Mononuclear cell (primary cell): ENCODE data around the gene SEMA3B. TPM values are rescaled to one million over a fixed set of nuclear protein-coding genes. Genes with fewer than 3 reads are reported as not detected.
"Not testable (repeated sequence)": the region's sequence is repeated elsewhere in the genome, so short reads cannot be mapped to it uniquely, and the experiment has no call there.

Experiments
- H3K27me3 ChIP-seq: 2 replicates; pipeline ENCODE4 v1.6.0; 2011; ENCODE audit warnings: low read length, control low read depth; ENCODE audit not compliant: insufficient read depth
- H3K4me1 ChIP-seq: 2 replicates; pipeline ENCODE4 v1.5.1; 2011; ENCODE audit warnings: mild to moderate bottlenecking, low read length, control low read depth; ENCODE audit not compliant: insufficient read depth
- H3K4me3 ChIP-seq: 2 replicates; pipeline ENCODE4 v1.5.1; 2011; ENCODE audit warnings: mild to moderate bottlenecking, low read length, moderate library complexity
- H3K9me3 ChIP-seq: 2 replicates; pipeline ENCODE4 v1.5.1; 2011; ENCODE audit warnings: low read depth, mild to moderate bottlenecking, control low read depth, low read length
- total RNA-seq: library from RNA; depleted of rRNA; stranded (reverse); fragments of >200 nt; gene quantifications from one replicate; pipeline ENCODE4 v1.2.3, GENCODE V29; 2012

SEMA3B gene
- total RNA-seq, 1 donor, result 0.42 TPM

DNA sequence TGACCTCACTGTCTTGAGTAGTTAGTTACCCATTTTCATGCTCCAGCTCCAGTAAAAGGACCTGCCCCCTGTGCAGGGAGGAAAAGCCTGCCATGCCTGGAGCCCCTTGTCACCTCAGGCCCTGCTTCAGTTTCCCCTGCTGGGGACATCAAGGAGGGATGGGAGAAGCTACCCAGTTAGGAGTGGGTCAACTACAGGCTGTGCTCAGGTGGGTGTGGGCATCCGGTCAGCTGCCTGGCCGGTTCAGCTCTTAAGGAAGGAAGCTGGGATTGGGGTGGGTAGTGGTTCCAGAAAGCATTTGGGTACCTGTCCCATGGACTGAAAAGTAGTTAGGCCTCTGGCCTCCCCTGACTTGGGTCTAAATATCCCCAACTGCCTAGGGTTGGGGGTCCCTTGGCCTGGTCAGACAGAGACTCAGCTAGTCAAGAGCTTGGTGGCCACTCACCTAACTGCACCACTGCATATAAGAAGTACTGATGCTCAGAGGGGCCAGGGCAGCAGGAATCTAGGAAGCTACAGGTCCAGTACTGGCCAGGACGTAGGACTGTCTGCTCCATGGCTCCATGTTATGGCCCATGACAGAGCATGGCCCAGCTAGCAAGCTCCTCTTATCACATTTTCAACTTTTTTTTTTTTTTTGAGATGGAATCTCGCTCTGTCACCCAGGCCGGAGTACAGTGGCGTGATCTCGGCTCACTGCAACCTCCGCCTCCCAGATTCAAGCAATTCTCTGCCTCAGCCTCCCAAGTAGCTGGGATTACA is 10.5 kb downstream of the SEMA3B start:
- no peak overlapping the region for H3K4me3 ChIP-seq
- peaks cover 27% of the 10 kb centered on the region for H3K27me3 ChIP-seq
- H3K4me1 ChIP-seq, result peaks cover 18% of the 10 kb centered on the region
- no peaks in the 10 kb centered on the region for H3K9me3 ChIP-seq

DNA sequence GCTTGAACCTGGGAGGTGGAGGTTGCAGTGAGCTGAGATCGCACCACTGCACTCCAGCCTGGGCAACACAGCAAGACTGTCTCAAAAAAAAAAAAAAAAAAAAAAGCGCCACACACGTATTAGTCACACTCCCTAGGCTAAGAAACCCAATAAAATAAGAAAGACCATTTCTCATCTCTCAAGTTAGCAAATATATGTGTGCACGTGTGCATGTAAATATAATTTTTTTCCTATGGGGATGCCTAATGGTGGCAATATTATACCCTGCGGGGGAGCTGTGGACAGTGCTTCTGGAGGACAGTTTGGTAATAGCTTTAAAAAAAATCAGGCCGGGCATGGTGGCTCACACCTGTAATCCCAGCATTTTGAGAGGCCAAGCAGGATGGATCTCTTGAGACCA is 15.2 kb downstream of the SEMA3B start:
- not testable (repeated sequence) for H3K4me1 ChIP-seq, H3K4me3 ChIP-seq, H3K9me3 ChIP-seq, H3K27me3 ChIP-seq

DNA sequence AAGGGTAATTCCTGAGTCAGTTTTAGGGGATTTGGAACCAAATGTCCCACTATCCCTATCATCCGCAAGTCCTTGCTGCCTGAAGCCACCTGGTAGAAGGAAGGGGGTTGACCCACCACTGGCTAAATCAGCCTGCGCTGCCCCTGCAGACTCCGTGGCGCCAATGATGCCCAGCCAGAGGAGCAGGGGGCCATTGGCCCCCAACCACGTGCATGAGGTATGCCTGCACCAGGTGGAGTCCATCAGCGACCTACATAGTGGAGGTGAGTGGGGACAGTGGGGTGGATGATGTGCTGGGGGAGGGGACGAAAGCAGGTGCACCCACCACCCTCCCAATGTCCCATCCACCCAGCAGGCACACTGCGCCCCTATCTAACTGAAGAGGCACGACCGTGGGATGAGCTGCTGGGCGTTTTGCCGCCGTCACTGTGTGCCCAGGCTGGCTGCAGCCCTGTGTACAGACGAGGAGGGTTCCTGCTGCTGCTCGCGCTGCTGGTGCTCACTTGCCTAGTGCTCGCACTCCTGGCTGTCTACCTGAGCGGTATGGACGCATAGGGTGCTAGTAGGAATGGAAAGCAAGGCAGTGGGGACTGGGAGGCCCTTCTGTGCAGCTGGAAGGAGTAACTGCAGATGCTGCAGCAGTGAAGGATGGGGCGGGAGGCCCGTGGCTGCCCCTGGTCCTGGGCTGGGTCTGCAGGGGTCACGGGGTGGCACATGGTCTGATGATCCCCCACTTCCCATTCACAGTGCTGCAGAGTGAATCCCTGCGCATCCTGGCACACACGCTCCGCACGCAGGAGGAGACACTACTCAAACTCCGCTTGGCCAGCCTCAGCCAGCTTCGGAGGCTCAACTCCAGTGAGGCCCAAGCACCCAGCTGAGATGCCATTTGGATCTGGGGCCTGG is 17.6 kb downstream of the SEMA3B start:
- H3K4me1 ChIP-seq, result peaks cover 9% of the 10 kb centered on the region
- no peaks in the 10 kb centered on the region for H3K9me3 ChIP-seq
- no peak overlapping the region for H3K4me3 ChIP-seq
- H3K27me3 ChIP-seq, result no peaks in the 10 kb centered on the region

GRCh38 chr3:50287262-50287661 is 18.3 kb downstream of the SEMA3B start:
- no peaks in the 10 kb centered on the region for H3K9me3 ChIP-seq
- no peaks in the 10 kb centered on the region for H3K27me3 ChIP-seq
- peaks cover 12% of the 10 kb centered on the region for H3K4me1 ChIP-seq
- H3K4me3 ChIP-seq, result no peak overlapping the region

DNA sequence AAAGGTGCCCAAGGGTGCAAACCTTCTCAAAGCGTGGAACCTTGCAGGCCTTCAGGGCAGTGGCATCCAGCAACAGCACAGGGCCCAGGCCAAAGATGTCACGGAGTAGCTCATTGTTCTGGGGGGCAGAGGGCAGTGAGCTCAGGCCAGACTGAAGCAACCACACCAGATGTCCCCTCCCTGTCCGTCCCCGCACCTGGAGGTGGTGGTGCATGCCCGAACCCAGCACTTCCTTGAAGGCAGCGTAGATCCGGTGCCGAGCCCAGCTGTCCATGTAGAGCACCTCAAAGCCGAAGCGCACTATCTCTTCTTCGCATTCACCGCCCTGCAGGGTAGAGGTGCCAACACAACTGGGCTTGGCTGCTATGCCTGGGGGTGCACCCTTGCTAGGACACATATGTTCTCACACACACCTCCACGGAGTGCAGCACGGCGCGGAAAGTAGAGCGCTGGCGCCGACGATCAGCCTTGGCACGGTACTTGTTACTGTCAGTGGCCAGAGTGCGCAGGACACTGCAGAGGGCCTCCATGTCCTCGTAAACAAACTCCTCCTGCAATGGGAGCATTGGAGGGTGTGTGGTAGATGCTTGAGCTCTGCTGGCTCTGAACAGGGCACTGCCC is 19.6 kb downstream of the SEMA3B start:
- H3K9me3 ChIP-seq, result no peaks in the 10 kb centered on the region
- no peak overlapping the region for H3K4me3 ChIP-seq
- H3K4me1 ChIP-seq, result peaks cover 19% of the 10 kb centered on the region
- H3K27me3 ChIP-seq, result no peaks in the 10 kb centered on the region

DNA sequence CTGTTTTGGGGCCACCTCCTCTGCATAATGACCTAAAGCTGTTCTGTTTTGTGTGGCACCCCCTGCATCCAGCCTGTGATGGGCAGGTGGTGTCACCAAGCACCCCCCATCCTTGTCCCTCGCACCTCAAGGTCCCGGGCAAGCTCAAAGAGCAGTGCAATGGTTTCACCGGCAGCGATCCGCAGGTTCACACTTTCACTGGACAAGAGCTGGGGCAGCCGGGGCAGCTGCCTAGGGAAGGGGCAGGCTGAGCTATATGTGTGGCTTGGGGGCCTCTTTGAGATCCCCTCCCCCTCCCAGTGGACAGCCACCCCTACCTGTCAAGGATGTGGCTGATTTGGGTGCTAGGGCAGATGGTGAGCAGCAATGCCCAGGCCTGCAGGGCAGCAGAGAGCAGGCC is 20.2 kb downstream of the SEMA3B start:
- Histone ChIP-seq H3K27me3 (no peaks in the 10 kb centered on the region), H3K4me3 (no peak overlapping the region), H3K9me3 (no peaks in the 10 kb centered on the region), H3K4me1 (peaks cover 19% of the 10 kb centered on the region)

DNA sequence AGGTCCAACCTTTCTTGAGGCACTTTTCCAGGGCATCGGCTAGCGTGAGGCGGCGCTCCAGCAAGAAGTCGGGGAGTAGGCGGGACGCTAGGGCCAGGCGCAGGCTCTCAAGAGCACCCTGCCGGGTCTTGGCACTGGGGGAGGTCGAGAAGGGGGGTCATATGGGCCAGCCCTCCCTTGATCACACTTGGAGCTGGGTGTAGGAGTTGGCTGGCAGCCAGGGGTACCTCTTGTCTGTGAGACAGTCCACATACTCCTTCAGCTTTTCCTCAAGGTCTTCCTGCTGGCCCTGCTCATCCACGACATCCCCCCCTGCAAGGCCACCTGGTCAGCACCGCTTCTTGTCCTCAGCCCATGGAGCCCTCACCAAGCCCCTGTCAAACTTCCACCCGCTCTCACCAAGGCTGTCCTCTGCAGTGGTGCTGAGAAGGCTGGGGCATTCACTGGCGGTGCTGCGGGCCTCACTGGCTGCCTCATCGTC is 21.3 kb downstream of the SEMA3B start:
- no peaks in the 10 kb centered on the region for H3K27me3 ChIP-seq
- peaks cover 19% of the 10 kb centered on the region for H3K4me1 ChIP-seq
- H3K9me3 ChIP-seq, result no peaks in the 10 kb centered on the region

GRCh38 chr3:50292159-50293078 is 23.5 kb downstream of the SEMA3B start, which contains the start of gene IFRD2:
TSS of gene IFRD2 (minus strand) at chr3:50292429. CDS start at chr3:50292274, 155 bp downstream.
- Histone ChIP-seq H3K4me3 (peak within 1 kb of the TSS; percentile 51), H3K9me3 (no peaks in the 10 kb centered on the region), H3K4me1 (peaks cover 20% of the 10 kb centered on the region), H3K27me3 (no peaks in the 10 kb centered on the region)

More for the DNA sequence above, 21.3 kb downstream of the SEMA3B start:
- H3K4me3 ChIP-seq, result no peak overlapping the region

- Histone ChIP-seq H3K27me3 (no peaks in the 10 kb centered on the region), H3K4me3 (no peak overlapping the region), H3K9me3 (no peaks in the 10 kb centered on the region), H3K4me1 (peaks cover 28% of the 10 kb centered on the region)
Measured at GRCh38 chr3:50293079-50293801, 24.3 kb downstream of the SEMA3B start.

DNA sequence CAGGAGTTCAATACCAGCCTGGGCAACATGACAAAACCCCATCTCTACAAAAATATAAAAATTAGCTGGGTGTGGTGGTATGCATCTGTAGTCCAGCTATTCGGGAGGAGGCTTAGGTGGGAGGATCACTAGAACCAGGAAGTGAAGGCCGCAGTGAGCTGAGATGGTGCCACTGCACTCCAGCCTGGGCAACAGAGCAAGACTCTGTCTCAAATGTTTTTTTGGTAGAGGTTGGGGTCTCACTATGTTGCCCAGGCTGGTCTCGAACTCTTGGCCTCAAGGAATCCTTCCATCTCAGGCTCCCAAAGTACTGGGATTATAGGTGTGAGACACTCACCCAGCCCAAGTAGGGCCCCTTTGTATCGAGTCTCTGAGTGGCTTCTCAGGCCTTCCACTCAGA is 25.1 kb downstream of the SEMA3B start:
- Histone ChIP-seq H3K4me3 (no peak overlapping the region), H3K27me3 (no peaks in the 10 kb centered on the region), H3K9me3 (no peaks in the 10 kb centered on the region), H3K4me1 (peaks cover 37% of the 10 kb centered on the region)

DNA sequence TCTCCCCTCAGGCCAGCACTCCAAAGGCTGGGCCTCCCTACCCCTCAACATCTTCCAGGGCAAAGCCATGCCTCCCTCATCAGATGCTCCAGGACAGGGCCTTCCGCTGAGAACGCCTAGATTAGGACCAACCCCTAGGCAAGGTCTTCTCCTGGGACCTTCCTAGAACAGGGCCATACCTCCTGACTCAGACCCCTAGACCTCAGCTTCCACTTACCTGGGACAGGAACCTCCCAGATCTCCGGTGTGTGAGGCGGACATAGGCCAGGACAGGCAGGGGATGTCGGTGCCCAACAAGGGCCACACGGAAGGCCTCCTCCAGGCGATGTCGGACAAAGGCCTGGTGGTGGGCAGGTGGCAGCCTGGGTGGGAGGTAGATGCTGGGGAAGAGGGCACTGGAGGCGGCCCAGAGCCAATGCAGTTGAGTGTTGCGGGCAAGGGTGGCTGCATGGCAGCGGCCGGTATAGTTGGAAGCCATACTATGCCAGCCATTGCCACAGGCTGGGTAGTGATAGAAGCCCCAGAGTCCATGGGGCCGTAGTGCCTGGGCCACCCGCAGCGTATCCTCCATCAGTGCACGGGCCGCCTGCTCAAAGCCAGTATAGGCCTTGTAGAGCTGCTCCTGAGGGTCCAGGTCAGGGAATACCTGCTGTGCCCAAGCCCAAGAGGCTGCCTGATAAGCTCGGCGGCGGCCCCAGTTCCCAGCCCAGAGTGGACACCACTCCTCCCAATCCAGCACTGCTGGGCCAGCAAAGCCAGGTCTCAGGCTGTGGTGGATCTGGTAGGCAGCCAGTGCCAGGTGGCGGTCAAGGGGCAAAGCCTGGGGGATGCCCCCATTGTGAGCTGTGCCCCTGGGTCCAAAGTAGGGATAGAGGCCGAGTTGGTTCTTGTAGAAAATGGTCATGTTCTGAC is 25.8 kb downstream of the SEMA3B start:
- no peaks in the 10 kb centered on the region for H3K9me3 ChIP-seq
- H3K4me1 ChIP-seq, result peaks cover 39% of the 10 kb centered on the region
- H3K4me3 ChIP-seq, result no peak overlapping the region
- no peaks in the 10 kb centered on the region for H3K27me3 ChIP-seq

GRCh38 chr3:50295553-50296431 is 26.8 kb downstream of the SEMA3B start:
- no peaks in the 10 kb centered on the region for H3K27me3 ChIP-seq
- H3K4me1 ChIP-seq, result peaks cover 48% of the 10 kb centered on the region
- H3K4me3 ChIP-seq, result no peak overlapping the region
- no peaks in the 10 kb centered on the region for H3K9me3 ChIP-seq
